C4-2B (cell line): Measurements from ENCODE around the gene WBP11.

Source experiments
- CTCF ChIP-seq: fragments of 450-650 bp; conservative IDR thresholded peaks from 2 replicates; pipeline ENCODE4 v1.5.1; 2017; ENCODE audit warnings: mild to moderate bottlenecking
- ZFX ChIP-seq: fragments of 450-650 bp; IDR thresholded peaks from 2 replicates; pipeline ENCODE4 v1.6.1; 2017

DNA sequence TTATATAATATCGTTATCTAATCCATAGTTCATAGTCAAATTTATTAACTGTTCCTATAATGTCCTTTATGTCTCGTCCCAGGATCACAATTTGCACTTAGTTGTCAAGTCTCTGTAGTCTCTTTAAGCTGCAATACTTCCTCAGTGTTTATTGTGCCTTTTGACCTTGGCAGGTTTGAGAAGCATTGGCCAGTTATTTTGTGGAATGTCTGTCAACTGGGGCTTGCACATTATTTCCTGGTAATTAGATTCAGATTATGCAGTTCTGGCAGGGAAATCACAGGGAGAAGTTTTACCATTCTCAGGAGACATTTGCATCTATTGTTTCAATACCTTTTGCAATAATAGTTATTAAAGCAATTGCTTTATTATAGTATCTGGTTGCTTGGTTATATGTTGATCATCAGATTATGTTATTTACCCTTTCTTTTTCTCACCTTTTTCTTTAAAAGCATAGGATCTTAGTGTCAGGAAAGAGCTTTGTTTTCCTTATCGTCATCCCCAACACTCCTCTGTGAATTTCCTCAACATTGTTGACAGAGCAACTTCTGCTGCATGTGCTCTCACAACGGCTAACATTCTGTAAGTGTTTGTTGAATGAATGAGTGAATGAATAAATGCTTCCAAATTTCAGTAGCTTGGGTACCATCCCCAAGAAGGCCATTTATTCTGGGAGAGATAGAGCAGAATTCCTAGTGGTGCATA, 43.8 kb upstream of the WBP11 start:
- no peak for TF ChIP-seq CTCF
- TF ChIP-seq ZFX, result no peak
